ENCODE data around the gene UBN1. TPM values are rescaled to one million over a fixed set of nuclear protein-coding genes. Genes with fewer than 3 reads are reported as not detected.

UBN1 gene
- total and polyA plus RNA-seq, 2 of the 13 experiments (the other 11 are each of a cell fraction or from before 2014, with no cell fraction given), result 10.6 to 23.5 TPM

GRCh38 chr16:4884972-4885874 lies 37.9 kb downstream of the UBN1 start (continued):
- TF ChIP-seq ATF4 (CRISPR knock-in tag; IDR thresholded peaks at IDR 0.05), result no peak
- TF ChIP-seq HDAC1 (CRISPR knock-in tag; IDR thresholded peaks at IDR 0.05), result no peak
- TF ChIP-seq CBX2 (IDR thresholded peaks at IDR 0.05; ENCODE audit: low read depth, low read length), result no peak
- no peak for TF ChIP-seq CBX2 (CRISPR knock-in tag; IDR thresholded peaks at IDR 0.05; ENCODE audit: low read depth)
- TF ChIP-seq BRF2 (CRISPR knock-in tag; IDR thresholded peaks at IDR 0.05), result no peak

- Histone ChIP-seq H3K27me3 (ENCODE audit: control insufficient read depth in 1 of 2, insufficient read depth in 2 of 2, low read length in 2 of 2) (no peaks in the 10 kb centered on the region), H3K36me3 (replicated peaks in 1 of 2; ENCODE audit: control insufficient read depth in 1 of 2, insufficient read depth in 2 of 2, low read length in 2 of 2) (peaks cover 15 to 53% of the 10 kb centered on the region in 2 experiments), H4K20me1 (ENCODE audit: insufficient read depth, low read length) (no peaks in the 10 kb centered on the region; the same call in 1 of the 2 replicates), H3K27ac (ENCODE audit: extremely low read length, insufficient read depth, low read length) (no peak overlapping the region), H3K9me3 (ENCODE audit: low read length) (no peaks in the 10 kb centered on the region), H3K9ac (ENCODE audit: insufficient read depth, low read depth, low read length) (no peak overlapping the region), H3K4me3 (replicated peaks in 1 of 3; ENCODE audit: insufficient read depth in 1 of 3, low read depth in 2 of 3, low read length in 3 of 3) (no peak overlapping the region), H3K4me2 (ENCODE audit: low read depth, low read length) (no peak overlapping the region), H2AFZ (ENCODE audit: low read length) (no peak overlapping the region), H3K4me1 (ENCODE audit: insufficient read depth, low read length) (no peaks in the 10 kb centered on the region), H3K79me2 (ENCODE audit: insufficient read depth, low read length) (no peaks in the 10 kb centered on the region)
- FAIRE-seq (no peak), ATAC-seq (no peak), DNase-seq (ENCODE audit: low spot score) (no peak)
- no peak for TF ChIP-seq PCBP1 (IDR thresholded peaks at IDR 0.05; ENCODE audit: borderline replicate concordance, low read depth, low read length)
- 97% methylated on average over 5 of the region's 5 CpGs for WGBS (ENCODE audit: low lambda C conversion rate)
- intact Hi-C loops (cut with micrococcal nuclease; ENCODE audit: unreplicated experiment) (no loop called here), in situ Hi-C loops (cut with HindIII; ENCODE audit: extremely low pct_ligation_motif_present, low pct_unique_long_range_greater_than_20kb) (no loop called here)
- no TSS peak for BruUV-seq (replicated peaks)
- ChIA-PET CTCF (ENCODE audit: low intra/inter-chr PET ratio, low total read pairs) (no interaction called here), POLR2A (no interaction called here)
Measured at GRCh38 chr16:4886151-4886550, 38.9 kb downstream of the UBN1 start.

All from HepG2 (cell line).